GM12878 (cell line): Measurements from ENCODE around the gene PLA2G3. TPM values are rescaled to one million over a fixed set of nuclear protein-coding genes. Genes with fewer than 3 reads are reported as not detected.
A peak's percentile ranks its signal among the peaks of the same experiment; 100 is the strongest.

Source experiments
- ATAC-seq: fragments of 200-7000 bp; cut with Tn5 transposase; 3 replicates; pipeline ENCODE4 v1.9.1; 2020; ENCODE audit warnings: mild to moderate bottlenecking, moderate library complexity
- BruUV-seq: library from RNA; stranded (reverse); fragments of 400-500 nt; replicated peaks from 2 replicates; lab custom pipeline; 2021; lab: Mats Ljungman, UMichigan
- CTCF ChIA-PET: fragments of 300-600 bp; sonication (Branson Sonifier 250); formaldehyde crosslinking; extraction: SDS; loops from one replicate; lab custom pipeline; 2021; ENCODE audit warnings: inconsistent platforms; lab: Yijun Ruan, JAX
- POLR2A ChIA-PET: fragments of 350-600 bp; formaldehyde crosslinking; extraction: SDS; loops from one replicate; lab custom pipeline; 2021; ENCODE audit warnings: inconsistent platforms; lab: Charles Lee
- RAD21 ChIA-PET: fragments of 300-600 bp; sonication (Branson Sonifier 250); formaldehyde crosslinking; loops from one replicate; lab custom pipeline; 2023; ENCODE audit warnings: antibody characterized with exemption; ENCODE audit not compliant: unreplicated experiment; lab: Charles Lee
- SMC1A ChIA-PET: fragments of 300-600 bp; sonication (Branson Sonifier 250); formaldehyde crosslinking; loops from one replicate; lab custom pipeline; 2023; ENCODE audit not compliant: unreplicated experiment, uncharacterized antibody; lab: Charles Lee
- DNase-seq: peaks from one replicate; pipeline ENCODE4 v3.0.0-alpha.2; 2011; ENCODE audit warnings: low read depth, low spot score
- FAIRE-seq: peaks from 3 replicates; lab custom pipeline; 2011; peaks lifted over from hg19 to GRCh38; lab: Jason Lieb, UNC
- H2AFZ ChIP-seq: 2 replicates; pipeline ENCODE4 v1.6.0; 2011; ENCODE audit warnings: low read depth, low read length, control low read depth; ENCODE audit not compliant: control insufficient read depth
- H3K27ac ChIP-seq: 2 replicates; pipeline ENCODE4 v1.5.1; 2011; ENCODE audit warnings: control low read depth; ENCODE audit not compliant: control insufficient read depth, insufficient read depth
- H3K27me3 ChIP-seq, 2 experiments: replicated peaks in 1 of 2; 2 replicates each; pipeline versions ENCODE4 v1.6.0 to v1.6.1; 2011; ENCODE audit warnings: low read length in 1 of 2; ENCODE audit not compliant: control insufficient read depth in 2 of 2, insufficient read depth in 2 of 2
- H3K36me3 ChIP-seq, 2 experiments: 2 replicates each; pipeline ENCODE4 v1.5.1; 2011; ENCODE audit warnings: low read length in 1 of 2; ENCODE audit not compliant: control insufficient read depth in 2 of 2, insufficient read depth in 2 of 2
- H3K4me1 ChIP-seq: 2 replicates; pipeline ENCODE4 v1.6.1; 2011; ENCODE audit warnings: mild to moderate bottlenecking, low read length, moderate library complexity, mixed read lengths; ENCODE audit not compliant: control insufficient read depth, insufficient read depth
- H3K4me2 ChIP-seq: 2 replicates; pipeline ENCODE4 v1.6.0; 2011; ENCODE audit warnings: control low read depth; ENCODE audit not compliant: control insufficient read depth, insufficient read depth
- H3K4me3 ChIP-seq: fragments of 200-600 bp; sonication (generic); 2 replicates; pipeline ENCODE4 v1.5.1; 2016
- H3K79me2 ChIP-seq: 2 replicates; pipeline ENCODE4 v1.6.0; 2011; ENCODE audit warnings: low read length; ENCODE audit not compliant: control insufficient read depth, insufficient read depth
- H3K9ac ChIP-seq: 2 replicates; pipeline ENCODE4 v1.8.0; 2011; ENCODE audit warnings: low read length, control low read depth, mixed read lengths; ENCODE audit not compliant: control insufficient read depth, insufficient read depth
- H3K9me3 ChIP-seq: replicated peaks from 3 replicates; pipeline ENCODE4 v1.5.1; 2011; ENCODE audit warnings: mild to moderate bottlenecking, low read length; ENCODE audit not compliant: control insufficient read depth, insufficient read depth
- H4K20me1 ChIP-seq: 2 replicates; pipeline ENCODE4 v1.6.0; 2011; ENCODE audit not compliant: control insufficient read depth, insufficient read depth
- BACH1 ChIP-seq: fragments of 450-650 bp; IDR thresholded peaks from 2 replicates; pipeline ENCODE4 v1.6.1; 2017; ENCODE audit warnings: mild to moderate bottlenecking, borderline replicate concordance
- BHLHE40 ChIP-seq, 2 experiments: fragments of 450-650 bp in 1 of 2; IDR thresholded peaks; 2 replicates each; pipeline ENCODE4 v1.6.1; 2011 to 2017; ENCODE audit warnings: low read depth in 2 of 2, borderline replicate concordance in 1 of 2, improper control_type of control experiment in 1 of 2, low read length in 1 of 2, mild to moderate bottlenecking in 1 of 2
- CBFB ChIP-seq: IDR thresholded peaks from 2 replicates; pipeline ENCODE4 v1.6.1; 2016; ENCODE audit warnings: antibody characterized with exemption, low read depth
- CREM ChIP-seq: IDR thresholded peaks from 2 replicates; pipeline ENCODE4 v1.6.1; 2014; ENCODE audit warnings: antibody characterized with exemption, low read depth
- EED ChIP-seq: sonication (generic); IDR thresholded peaks from 2 replicates; pipeline ENCODE4 v1.6.1; 2016; ENCODE audit warnings: antibody characterized with exemption, low read depth
- EP300 ChIP-seq, 2 experiments: fragments of 150-350 bp in 1 of 2; IDR thresholded peaks; 2 replicates each; pipeline ENCODE4 v1.6.1; 2011 to 2012; ENCODE audit warnings: low read depth in 2 of 2, low read length in 2 of 2, borderline replicate concordance in 1 of 2, improper control_type of control experiment in 1 of 2, inconsistent platforms in 1 of 2; ENCODE audit not compliant: control insufficient read depth in 1 of 2
- MYB ChIP-seq: fragments of 150-350 bp; IDR thresholded peaks from 2 replicates; pipeline ENCODE4 v1.6.1; 2014; ENCODE audit warnings: mild to moderate bottlenecking, low read depth, low read length, borderline replicate concordance
- RB1 ChIP-seq: fragments of 450-650 bp; formaldehyde crosslinking; IDR thresholded peaks from 2 replicates; pipeline ENCODE4 v1.6.1; 2017; ENCODE audit warnings: mild to moderate bottlenecking, borderline replicate concordance
- RBBP5 ChIP-seq: fragments of 200-600 bp; sonication (generic); conservative IDR thresholded peaks from 2 replicates; pipeline ENCODE4 v1.6.1; 2016
- SUZ12 ChIP-seq: fragments of 200-600 bp; sonication (generic); IDR thresholded peaks from one replicate; pipeline ENCODE4 v1.6.1; 2018; ENCODE audit warnings: antibody characterized with exemption, mild to moderate bottlenecking; ENCODE audit not compliant: unreplicated experiment
- TBL1XR1 ChIP-seq: IDR thresholded peaks from 2 replicates; pipeline ENCODE4 v1.6.1; 2012; ENCODE audit warnings: low read depth, low read length, improper control_type of control experiment
- ZNF384 ChIP-seq: IDR thresholded peaks from 2 replicates; pipeline ENCODE4 v1.6.1; 2012; ENCODE audit warnings: low read depth, mild to moderate bottlenecking, low read length, improper control_type of control experiment, borderline replicate concordance
- WGBS: methylation state at CpG from one replicate; pipeline ENCODE4 v1.1.6; 2016; ENCODE audit warnings: low lambda C conversion rate; ENCODE audit not compliant: insufficient replicate concordance, insufficient coverage; ENCODE audit errors: missing lambda C conversion rate; 5-methylcytosine and 5-hydroxymethylcytosine counted together
- in situ Hi-C: fragments of 300-500 bp; cut with MboI; formaldehyde crosslinking; loops from 9 replicates; pipeline ENCODE4 v1.14.3; 2018; ENCODE audit warnings: mixed read lengths
- intact Hi-C: fragments of 100-400 bp; cut with micrococcal nuclease; formaldehyde crosslinking; loops from one replicate; pipeline ENCODE4 v1.14.2; 2022; ENCODE audit not compliant: unreplicated experiment
- polyA plus RNA-seq, 11 experiments: library from polyadenylated mRNA; depleted of rRNA in 4 of 11; unstranded in 6 of 11; stranded (reverse) in 5 of 11; fragments of >200 nt; fragmentation: Nextera tagmentation in 4 of 11; fragmentation: Illumina TruSeq in 1 of 11; extraction: Ambion mirVana in 4 of 11; extraction: Trizol in 1 of 11; gene quantifications; 1 replicate in 1 of 11; 2 replicates in 10 of 11; pipeline versions ENCODE4 v1.2.1 to v1.2.3, GENCODE V29; 2011 to 2016; ENCODE audit warnings: inconsistent platforms in 2 of 11, missing spikeins in 2 of 11, low read depth in 1 of 11
- total RNA-seq, 4 experiments: library from RNA; depleted of rRNA in 3 of 4; stranded (reverse); fragments of >200 nt in 3 of 4; fragmentation: Illumina TruSeq in 1 of 4; extraction: Trizol in 1 of 4; gene quantifications; 2 replicates each; pipeline versions ENCODE4 v1.2.1 to v1.2.3, GENCODE V29; 2013 to 2021
- TF ChIP-seq, protein P1 (sequence below): IDR thresholded peaks from 2 replicates; pipeline ENCODE4 v1.6.1; 2011; ENCODE audit warnings: low read depth, low read length, improper control_type of control experiment, borderline replicate concordance
- TF ChIP-seq, protein P2 (sequence below): fragments of 450-650 bp; IDR thresholded peaks from 2 replicates; pipeline ENCODE4 v1.6.1; 2014; ENCODE audit warnings: mild to moderate bottlenecking
- TF ChIP-seq, protein P3 (sequence below): fragments of 450-650 bp; formaldehyde crosslinking; IDR thresholded peaks from 2 replicates; pipeline ENCODE4 v1.4.0; 2020; ENCODE audit warnings: mild to moderate bottlenecking, moderate library complexity

Gene PLA2G3
- total and polyA plus RNA-seq, 10 of the 15 experiments (the other 5 are each of a cell fraction or from before 2014, with no cell fraction given), result 0.04 TPM; not detected in 9

DNA sequence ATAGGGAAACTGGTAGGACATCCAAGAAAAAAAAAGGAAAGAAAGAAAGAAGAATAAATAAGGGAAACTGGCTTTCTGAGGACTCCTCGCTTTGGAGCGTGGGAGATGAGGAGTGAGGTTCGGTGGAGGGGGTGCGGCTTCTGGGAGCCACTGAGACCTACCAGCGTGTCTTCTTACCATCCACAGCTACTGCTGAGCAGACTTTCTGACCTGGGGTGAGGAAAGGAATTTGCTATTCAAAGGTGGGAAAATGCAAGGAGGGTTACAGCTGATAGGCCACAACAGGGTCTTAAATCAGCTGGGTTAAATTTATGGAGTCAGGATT is 32.5 kb downstream of the PLA2G3 start:
- H3K4me2 ChIP-seq, result peak overlapping the region; percentile 75
- ChIA-PET POLR2A (interaction anchor here (0.6 to 1.0 kb wide), 2 partner anchors 123 to 161 kb away, joined by 3 to 7 read pairs; no protein-coding TSS in a partner anchor), RAD21 (interaction anchor here (0.8 to 2.1 kb wide), 7 partner anchors 23 to 498 kb away, joined by 3 to 6 read pairs (median 3); no protein-coding TSS in a partner anchor), SMC1A (interaction anchor here (0.7 to 2.1 kb wide), 7 partner anchors 12 to 207 kb away, joined by 3 to 9 read pairs (median 6); no protein-coding TSS in a partner anchor), CTCF (interaction anchor here (0.8 to 3.4 kb wide), 17 partner anchors 12 to 473 kb away, joined by 3 to 19 read pairs (median 6); partner anchors contain the start of genes LIMK2 and SLC35E4)
- in situ Hi-C loops (no loop called here), intact Hi-C loops (loop anchor here (2.0 to 5.0 kb wide), 2 partner anchors 123 to 164 kb away; no protein-coding TSS in a partner anchor)
- H3K4me3 ChIP-seq, result peak overlapping the region; percentile 54
- ATAC-seq, result peak; percentile 49
- FAIRE-seq, result no peak
- WGBS, result 3% methylated on average over 5 of the region's 5 CpGs
- H4K20me1 ChIP-seq, result no peaks in the 10 kb centered on the region
- no peaks in the 10 kb centered on the region for H3K79me2 ChIP-seq
- no peaks in the 10 kb centered on the region; the same call in 1 of the 2 replicates for H3K4me1 ChIP-seq
- TF ChIP-seq, protein P1, sequence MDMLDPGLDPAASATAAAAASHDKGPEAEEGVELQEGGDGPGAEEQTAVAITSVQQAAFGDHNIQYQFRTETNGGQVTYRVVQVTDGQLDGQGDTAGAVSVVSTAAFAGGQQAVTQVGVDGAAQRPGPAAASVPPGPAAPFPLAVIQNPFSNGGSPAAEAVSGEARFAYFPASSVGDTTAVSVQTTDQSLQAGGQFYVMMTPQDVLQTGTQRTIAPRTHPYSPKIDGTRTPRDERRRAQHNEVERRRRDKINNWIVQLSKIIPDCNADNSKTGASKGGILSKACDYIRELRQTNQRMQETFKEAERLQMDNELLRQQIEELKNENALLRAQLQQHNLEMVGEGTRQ, result no peak
- no peak for TF ChIP-seq RB1
- TF ChIP-seq, protein P2, sequence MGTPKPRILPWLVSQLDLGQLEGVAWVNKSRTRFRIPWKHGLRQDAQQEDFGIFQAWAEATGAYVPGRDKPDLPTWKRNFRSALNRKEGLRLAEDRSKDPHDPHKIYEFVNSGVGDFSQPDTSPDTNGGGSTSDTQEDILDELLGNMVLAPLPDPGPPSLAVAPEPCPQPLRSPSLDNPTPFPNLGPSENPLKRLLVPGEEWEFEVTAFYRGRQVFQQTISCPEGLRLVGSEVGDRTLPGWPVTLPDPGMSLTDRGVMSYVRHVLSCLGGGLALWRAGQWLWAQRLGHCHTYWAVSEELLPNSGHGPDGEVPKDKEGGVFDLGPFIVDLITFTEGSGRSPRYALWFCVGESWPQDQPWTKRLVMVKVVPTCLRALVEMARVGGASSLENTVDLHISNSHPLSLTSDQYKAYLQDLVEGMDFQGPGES, result no peak
- no peak for TF ChIP-seq EP300 (IDR thresholded peaks at IDR 0.05; ENCODE audit: borderline replicate concordance in 1 of 2, control insufficient read depth in 1 of 2, low read depth in 2 of 2, low read length in 2 of 2)
- TF ChIP-seq BHLHE40 (IDR thresholded peaks at IDR 0.05; ENCODE audit: borderline replicate concordance in 1 of 2, low read depth in 2 of 2, low read length in 1 of 2), result no peak
- TF ChIP-seq CBFB, result no peak
- no peak for TF ChIP-seq TBL1XR1
- no peak for TF ChIP-seq CREM
- no peak for TF ChIP-seq SUZ12
- no peak for TF ChIP-seq EED
- no peak for TF ChIP-seq ZNF384
- TF ChIP-seq RBBP5, result no peak
- TF ChIP-seq MYB, result no peak
- TF ChIP-seq, protein P3, sequence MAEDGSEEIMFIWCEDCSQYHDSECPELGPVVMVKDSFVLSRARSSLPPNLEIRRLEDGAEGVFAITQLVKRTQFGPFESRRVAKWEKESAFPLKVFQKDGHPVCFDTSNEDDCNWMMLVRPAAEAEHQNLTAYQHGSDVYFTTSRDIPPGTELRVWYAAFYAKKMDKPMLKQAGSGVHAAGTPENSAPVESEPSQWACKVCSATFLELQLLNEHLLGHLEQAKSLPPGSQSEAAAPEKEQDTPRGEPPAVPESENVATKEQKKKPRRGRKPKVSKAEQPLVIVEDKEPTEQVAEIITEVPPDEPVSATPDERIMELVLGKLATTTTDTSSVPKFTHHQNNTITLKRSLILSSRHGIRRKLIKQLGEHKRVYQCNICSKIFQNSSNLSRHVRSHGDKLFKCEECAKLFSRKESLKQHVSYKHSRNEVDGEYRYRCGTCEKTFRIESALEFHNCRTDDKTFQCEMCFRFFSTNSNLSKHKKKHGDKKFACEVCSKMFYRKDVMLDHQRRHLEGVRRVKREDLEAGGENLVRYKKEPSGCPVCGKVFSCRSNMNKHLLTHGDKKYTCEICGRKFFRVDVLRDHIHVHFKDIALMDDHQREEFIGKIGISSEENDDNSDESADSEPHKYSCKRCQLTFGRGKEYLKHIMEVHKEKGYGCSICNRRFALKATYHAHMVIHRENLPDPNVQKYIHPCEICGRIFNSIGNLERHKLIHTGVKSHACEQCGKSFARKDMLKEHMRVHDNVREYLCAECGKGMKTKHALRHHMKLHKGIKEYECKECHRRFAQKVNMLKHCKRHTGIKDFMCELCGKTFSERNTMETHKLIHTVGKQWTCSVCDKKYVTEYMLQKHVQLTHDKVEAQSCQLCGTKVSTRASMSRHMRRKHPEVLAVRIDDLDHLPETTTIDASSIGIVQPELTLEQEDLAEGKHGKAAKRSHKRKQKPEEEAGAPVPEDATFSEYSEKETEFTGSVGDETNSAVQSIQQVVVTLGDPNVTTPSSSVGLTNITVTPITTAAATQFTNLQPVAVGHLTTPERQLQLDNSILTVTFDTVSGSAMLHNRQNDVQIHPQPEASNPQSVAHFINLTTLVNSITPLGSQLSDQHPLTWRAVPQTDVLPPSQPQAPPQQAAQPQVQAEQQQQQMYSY (CRISPR knock-in tag), result no peak
- TF ChIP-seq BACH1, result no peak
- H3K9me3 ChIP-seq, result no peaks in the 10 kb centered on the region
- H3K27me3 ChIP-seq, result no peaks in the 10 kb centered on the region
- H3K9ac ChIP-seq, result peak overlapping the region; percentile 3; the same call in 1 of the 2 replicates
- H3K36me3 ChIP-seq, result no peaks in the 10 kb centered on the region
- BruUV-seq, result no TSS peak
- peak overlapping the region; percentile 58 for H2AFZ ChIP-seq
- no peak for DNase-seq
- no peak overlapping the region for H3K27ac ChIP-seq
